ENCODE measurements around the gene INSRR.
A peak's percentile ranks its signal among the peaks of the same experiment; 100 is the strongest.

Gene INSRR

DNA sequence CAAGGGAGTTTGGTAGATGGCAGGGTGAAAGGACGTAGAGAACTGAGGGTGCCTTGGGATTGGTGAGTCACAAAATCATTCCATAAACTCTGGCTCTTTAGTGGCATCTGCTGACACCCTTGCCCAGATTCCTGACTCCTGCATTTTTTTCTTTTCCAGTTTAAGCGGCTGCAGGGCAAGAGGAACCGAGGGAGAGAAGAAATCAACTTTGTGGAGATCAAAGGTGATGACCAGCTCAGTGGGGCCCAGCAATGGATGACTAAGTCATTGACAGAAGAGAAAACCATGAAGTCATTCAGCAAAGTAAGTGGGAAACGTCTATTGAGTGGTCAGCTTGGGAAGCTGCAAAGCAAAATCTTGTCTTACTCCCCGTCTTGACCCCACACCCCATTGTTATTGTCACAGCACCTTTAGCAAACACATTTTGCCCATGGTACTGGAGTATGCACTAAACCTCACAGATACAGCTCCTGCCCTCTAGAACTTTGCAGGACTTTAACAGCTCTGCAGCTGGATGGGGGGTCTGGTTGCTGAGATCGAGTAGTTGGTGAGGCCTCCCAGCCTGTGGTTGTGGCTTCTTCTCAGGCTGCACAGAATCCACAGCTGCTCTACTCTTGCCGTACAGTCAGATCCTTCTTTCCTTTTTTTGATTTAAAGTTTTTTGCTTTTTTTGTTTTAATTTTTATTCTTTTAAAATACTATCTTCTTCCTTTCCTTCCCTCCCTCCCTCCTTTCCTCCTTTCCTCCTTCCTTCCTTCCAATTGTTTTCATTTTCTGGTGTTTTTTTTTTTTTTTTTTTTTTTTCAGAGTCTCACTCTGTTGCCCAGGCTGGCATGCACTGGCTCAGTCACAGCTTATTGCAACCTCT, 64.2 kb downstream of the INSRR start:
- Histone ChIP-seq H3K9me3 (ENCODE audit: control extremely low read depth in 1 of 5, control insufficient read depth in 4 of 5, insufficient read depth in 2 of 5, low read depth in 1 of 5, low read length in 4 of 5) (no peaks in the 10 kb centered on the region), H3K4me1 (ENCODE audit: control extremely low read depth in 1 of 4, control insufficient read depth in 4 of 4, insufficient read depth in 4 of 4, low read length in 3 of 4) (no peaks in the 10 kb centered on the region), H3K27ac (ENCODE audit: insufficient read depth in 1 of 2, low read depth in 1 of 2, low read length in 2 of 2, poor library complexity in 1 of 2, severe bottlenecking in 2 of 2) (no peak overlapping the region), H3K27me3 (replicated peaks in 2 of 5; ENCODE audit: control insufficient read depth in 4 of 5, insufficient read depth in 5 of 5, low read length in 4 of 5) (no peaks in the 10 kb centered on the region), H3K4me3 (ENCODE audit: control insufficient read depth in 1 of 7, extremely low read depth in 1 of 7, insufficient read depth in 4 of 7, low read depth in 2 of 7, low read length in 6 of 7) (no peak overlapping the region), H3K36me3 (ENCODE audit: control insufficient read depth in 4 of 4, insufficient read depth in 4 of 4, low read length in 3 of 4) (peaks cover 38 to 83% (median 71%) of the 10 kb centered on the region in 4 experiments)
- WGBS (ENCODE audit: insufficient coverage), result 98% methylated on average over 4 of the region's 7 CpGs
- ChIA-PET POLR2A (no interaction called here), CTCF (interaction anchor here (1.0 to 21.9 kb wide), 8 partner anchors 9 to 92 kb away, joined by 3 to 282 read pairs (median 22); partner anchors contain the start of genes INSRR, ISG20L2, METTL25B and NTRK1)
- peak in 1 of 3 donors; percentile 25 for DNase-seq
